Measurements from ENCODE around the gene LMNTD2.

LMNTD2 gene

DNA sequence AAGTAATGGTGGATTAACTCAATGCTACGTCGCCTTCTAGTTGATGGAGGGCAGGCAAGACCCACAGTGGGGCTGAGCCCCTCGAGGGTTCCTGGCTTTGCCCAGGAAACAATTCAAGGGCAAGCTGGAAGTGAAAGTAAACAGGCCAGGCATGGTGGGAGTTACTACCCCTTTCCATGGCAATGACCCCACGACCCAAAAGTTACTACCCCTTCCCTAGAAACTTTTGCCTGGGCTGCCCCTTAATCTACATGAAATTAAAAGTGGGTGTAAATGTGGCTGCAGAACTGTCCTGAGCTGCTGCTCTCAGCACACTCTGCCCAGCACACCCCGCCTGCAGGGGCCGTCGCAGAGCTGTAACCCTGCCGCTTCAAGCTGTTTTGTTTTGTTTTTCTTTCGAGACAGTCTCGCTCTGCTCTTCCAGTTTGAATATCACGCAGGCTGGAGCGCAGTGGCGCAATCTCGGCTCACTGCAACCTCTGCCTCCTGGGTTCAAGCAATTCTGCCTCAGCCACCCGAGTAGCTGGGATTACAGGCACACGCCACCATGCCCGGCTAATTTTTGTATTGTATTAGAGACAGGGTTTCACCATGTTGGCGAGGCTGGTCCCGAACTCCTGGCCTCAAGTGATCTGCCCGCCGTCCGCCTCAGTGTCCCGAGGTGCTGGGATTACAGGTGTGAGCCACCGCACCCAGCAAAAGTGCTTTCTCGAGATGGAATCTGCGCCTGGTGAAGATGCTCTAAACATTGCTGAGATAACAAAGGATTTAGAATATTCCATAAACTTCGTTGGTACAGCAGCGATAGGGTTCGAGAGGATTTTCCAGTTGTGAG lies 47.6 kb downstream of the LMNTD2 start:
- H3K27ac ChIP-seq = no peak overlapping the region

DNA sequence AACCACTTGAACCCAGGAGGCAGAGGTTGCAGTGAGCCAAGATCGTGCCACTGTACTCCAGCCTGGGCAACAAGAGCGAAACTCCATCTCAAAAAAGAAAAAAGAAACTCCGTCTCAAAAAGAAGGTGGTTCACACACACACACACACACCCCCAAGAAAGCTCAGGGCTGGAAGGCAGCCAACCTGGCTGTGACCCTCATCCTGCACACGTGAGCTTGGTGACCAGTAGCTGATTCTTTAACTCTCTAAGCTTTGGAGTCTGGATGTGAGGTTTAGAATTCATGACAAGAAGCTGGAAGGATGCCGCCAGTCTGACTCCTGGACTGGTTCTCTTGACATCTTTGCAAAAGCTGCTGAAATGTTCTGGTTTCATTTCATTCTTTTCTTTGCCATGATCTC lies 51.6 kb downstream of the LMNTD2 start:
- no peaks in the 10 kb centered on the region for H3K9me3 ChIP-seq (ENCODE audit: control insufficient read depth, low read length)
- TF ChIP-seq, protein P1, sequence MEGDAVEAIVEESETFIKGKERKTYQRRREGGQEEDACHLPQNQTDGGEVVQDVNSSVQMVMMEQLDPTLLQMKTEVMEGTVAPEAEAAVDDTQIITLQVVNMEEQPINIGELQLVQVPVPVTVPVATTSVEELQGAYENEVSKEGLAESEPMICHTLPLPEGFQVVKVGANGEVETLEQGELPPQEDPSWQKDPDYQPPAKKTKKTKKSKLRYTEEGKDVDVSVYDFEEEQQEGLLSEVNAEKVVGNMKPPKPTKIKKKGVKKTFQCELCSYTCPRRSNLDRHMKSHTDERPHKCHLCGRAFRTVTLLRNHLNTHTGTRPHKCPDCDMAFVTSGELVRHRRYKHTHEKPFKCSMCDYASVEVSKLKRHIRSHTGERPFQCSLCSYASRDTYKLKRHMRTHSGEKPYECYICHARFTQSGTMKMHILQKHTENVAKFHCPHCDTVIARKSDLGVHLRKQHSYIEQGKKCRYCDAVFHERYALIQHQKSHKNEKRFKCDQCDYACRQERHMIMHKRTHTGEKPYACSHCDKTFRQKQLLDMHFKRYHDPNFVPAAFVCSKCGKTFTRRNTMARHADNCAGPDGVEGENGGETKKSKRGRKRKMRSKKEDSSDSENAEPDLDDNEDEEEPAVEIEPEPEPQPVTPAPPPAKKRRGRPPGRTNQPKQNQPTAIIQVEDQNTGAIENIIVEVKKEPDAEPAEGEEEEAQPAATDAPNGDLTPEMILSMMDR (IDR thresholded peaks at IDR 0.05) = no peak
- H3K4me3 ChIP-seq (ENCODE audit: low read depth, low read length) = no peak overlapping the region
- H3K4me2 ChIP-seq (ENCODE audit: low read length) = no peak overlapping the region
- H2AFZ ChIP-seq = no peak overlapping the region
- H3K79me2 ChIP-seq = peaks cover 12% of the 10 kb centered on the region
- no peaks in the 10 kb centered on the region for H3K4me1 ChIP-seq
- H3K27ac ChIP-seq = no peak overlapping the region
- no peak overlapping the region for H3K9ac ChIP-seq
- H3K27me3 ChIP-seq (ENCODE audit: control insufficient read depth, insufficient read depth, low read length) = no peaks in the 10 kb centered on the region
- H3K36me3 ChIP-seq (ENCODE audit: control insufficient read depth, insufficient read depth, low read length) = no peaks in the 10 kb centered on the region

More for the DNA sequence above, 47.6 kb downstream of the LMNTD2 start:
- H3K4me3 ChIP-seq (ENCODE audit: low read depth, low read length) = no peak overlapping the region
- H3K9ac ChIP-seq = no peak overlapping the region
- H2AFZ ChIP-seq = no peak overlapping the region
- no peak overlapping the region for H3K4me2 ChIP-seq (ENCODE audit: low read length)
- no peaks in the 10 kb centered on the region for H3K9me3 ChIP-seq (ENCODE audit: control insufficient read depth, low read length)
- H3K27me3 ChIP-seq (ENCODE audit: control insufficient read depth, insufficient read depth, low read length) = no peaks in the 10 kb centered on the region
- H3K4me1 ChIP-seq = no peaks in the 10 kb centered on the region
- no peaks in the 10 kb centered on the region for H3K36me3 ChIP-seq (ENCODE audit: control insufficient read depth, insufficient read depth, low read length)
- H3K79me2 ChIP-seq = no peaks in the 10 kb centered on the region
- TF ChIP-seq, protein P1 (IDR thresholded peaks at IDR 0.05) = no peak

DNA sequence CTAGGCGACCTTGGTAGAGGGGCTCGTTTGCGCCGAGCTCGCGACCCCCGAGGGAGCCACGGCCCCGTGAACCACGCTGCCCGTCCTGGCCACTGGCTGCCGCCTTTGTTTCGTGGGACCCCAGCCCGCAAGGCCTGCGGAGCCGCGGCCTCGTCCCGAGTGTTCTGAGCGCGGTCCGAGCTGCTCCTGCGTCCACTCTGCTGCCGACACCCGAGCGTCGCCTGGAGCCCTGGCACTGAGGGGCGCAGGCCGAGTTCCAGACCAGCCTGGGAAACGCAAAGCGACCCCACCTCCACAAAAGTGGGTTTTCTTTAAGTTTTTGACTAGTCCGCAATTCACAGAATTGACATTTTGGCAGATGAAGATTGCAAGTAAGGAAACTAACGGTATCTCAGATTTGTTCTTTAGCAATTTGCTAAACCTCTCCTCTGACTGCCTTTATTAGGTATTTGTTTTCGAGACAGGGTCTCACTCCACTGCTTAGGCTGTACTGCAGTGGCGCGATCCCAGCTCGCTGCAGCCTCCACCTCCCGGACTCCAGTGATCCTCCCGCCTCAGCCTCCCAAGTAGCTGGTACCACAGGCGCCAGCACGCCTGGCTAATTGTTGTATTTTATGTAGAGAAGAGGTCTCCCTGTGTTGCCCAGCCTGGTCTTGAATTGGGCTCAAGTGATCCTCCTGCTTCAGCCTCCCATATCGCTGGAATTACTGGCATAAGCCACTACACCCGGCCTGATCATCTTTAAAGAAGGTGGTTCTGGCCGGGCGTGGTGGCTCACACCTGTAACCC lies 52.6 kb downstream of the LMNTD2 start:
- Histone ChIP-seq H3K4me3 (ENCODE audit: low read depth, low read length) (peak overlapping the region; percentile 95), H3K4me2 (ENCODE audit: low read length) (peak overlapping the region; percentile 60), H3K36me3 (ENCODE audit: control insufficient read depth, insufficient read depth, low read length) (no peaks in the 10 kb centered on the region), H3K27ac (no peak overlapping the region), H3K9me3 (ENCODE audit: control insufficient read depth, low read length) (no peaks in the 10 kb centered on the region), H3K79me2 (peaks cover 12% of the 10 kb centered on the region), H3K27me3 (ENCODE audit: control insufficient read depth, insufficient read depth, low read length) (no peaks in the 10 kb centered on the region), H3K9ac (no peak overlapping the region), H3K4me1 (no peaks in the 10 kb centered on the region), H2AFZ (peak overlapping the region; percentile 48)
- TF ChIP-seq, protein P1 (IDR thresholded peaks at IDR 0.05) = no peak

DNA sequence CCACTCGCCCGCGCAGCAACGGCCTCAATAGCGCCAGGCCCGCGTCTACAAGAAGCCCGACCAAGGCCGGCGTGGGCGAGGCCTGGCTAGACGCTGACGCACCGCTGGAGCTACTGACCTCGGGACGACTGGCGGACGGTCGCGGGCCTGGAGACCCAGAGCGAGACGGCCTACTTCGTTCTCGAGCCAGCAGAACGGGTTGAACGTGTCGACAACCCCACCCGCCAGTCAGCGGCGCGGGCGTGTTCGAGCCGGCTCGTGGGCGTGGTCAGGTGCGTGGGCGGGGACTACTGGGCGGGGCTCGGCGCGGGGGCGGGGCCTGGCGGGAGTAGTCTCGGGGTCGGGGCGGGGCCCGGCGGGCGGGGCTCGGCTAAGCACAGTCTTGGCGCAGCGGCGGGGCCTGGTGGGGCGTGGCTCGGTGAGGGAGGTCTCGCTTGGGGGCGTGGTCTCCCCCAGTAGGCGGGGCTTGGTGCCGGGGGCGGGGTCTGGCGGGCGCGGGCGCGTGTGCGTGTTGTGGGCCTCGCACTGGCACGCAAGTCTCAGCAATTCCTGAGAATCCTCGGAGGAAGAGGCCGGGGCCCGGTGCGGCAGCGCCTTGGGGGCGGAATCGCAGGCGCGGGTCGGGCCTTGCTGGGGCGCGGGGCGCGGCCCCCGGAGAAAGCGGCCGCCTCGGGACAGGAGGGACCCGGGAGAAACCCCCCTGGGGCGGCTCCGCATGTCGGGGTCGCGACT lies 53.4 kb downstream of the LMNTD2 start, which contains the start of gene RNH1:
RNH1 (minus strand) TSS at position 248 of the 732 bp plus-strand sequence. CDS start 5,080 bp downstream, outside the sequence.
- Histone ChIP-seq H3K4me1 (no peaks in the 10 kb centered on the region), H3K9ac (peak within 1 kb of the TSS; percentile 75)

More for the DNA sequence above, 53.4 kb downstream of the LMNTD2 start, which contains the start of gene RNH1:
- H3K27ac ChIP-seq = peak within 1 kb of the TSS; percentile 91
- H3K4me2 ChIP-seq (ENCODE audit: low read length) = peak within 1 kb of the TSS; percentile 98
- H3K9me3 ChIP-seq (ENCODE audit: control insufficient read depth, low read length) = no peaks in the 10 kb centered on the region
- peaks cover 12% of the 10 kb centered on the region for H3K79me2 ChIP-seq
- peak within 1 kb of the TSS; percentile 68 for H2AFZ ChIP-seq
- TF ChIP-seq, protein P1 (IDR thresholded peaks at IDR 0.05) = no peak
- H3K36me3 ChIP-seq (ENCODE audit: control insufficient read depth, insufficient read depth, low read length) = no peaks in the 10 kb centered on the region
- H3K27me3 ChIP-seq (ENCODE audit: control insufficient read depth, insufficient read depth, low read length) = no peaks in the 10 kb centered on the region
- peak within 1 kb of the TSS; percentile 95 for H3K4me3 ChIP-seq (ENCODE audit: low read depth, low read length)
